Measurements from ENCODE around the gene EFNB3. TPM values are rescaled to one million over a fixed set of nuclear protein-coding genes. Genes with fewer than 3 reads are reported as not detected.

The EFNB3 gene
- total RNA-seq, 1 experiment from 2014 or later: 10.0 TPM

GRCh38 chr17:7717756-7718350, 12.9 kb downstream of the EFNB3 start:
- H3K9me3 ChIP-seq (ENCODE audit: low read depth, low read length, poor library complexity, severe bottlenecking): no peaks in the 10 kb centered on the region
- CTCF ChIA-PET: interaction anchor here (0.6 to 1.4 kb wide), 4 partner anchors 10 to 436 kb away, joined by 3 to 4 read pairs (median 4); partner anchors contain the start of gene SLC2A4
- H3K27me3 ChIP-seq (replicated peaks; ENCODE audit: insufficient read depth, low read depth, low read length, poor library complexity): no peaks in the 10 kb centered on the region
- no peak overlapping the region for H3K27ac ChIP-seq (ENCODE audit: low read depth, low read length, poor library complexity, severe bottlenecking)
- BruUV-seq (replicated peaks): no TSS peak
- H3K4me1 ChIP-seq (ENCODE audit: insufficient read depth, low read length, poor library complexity, severe bottlenecking): peaks cover 18% of the 10 kb centered on the region
- peak overlapping the region; percentile 61 for H3K4me3 ChIP-seq (ENCODE audit: low read depth, low read length, poor library complexity, severe bottlenecking)
- POLR2A ChIA-PET (ENCODE audit: low non-redundant PET): no interaction called here
- DNase-seq (ENCODE audit: low spot score): no peak
- intact Hi-C loops (cut with micrococcal nuclease; ENCODE audit: unreplicated experiment): loop anchor here (1.0 kb wide), 1 partner anchor 14 kb away; no protein-coding TSS in a partner anchor
- H3K36me3 ChIP-seq (ENCODE audit: insufficient read depth, low read length, poor library complexity, severe bottlenecking): no peaks in the 10 kb centered on the region
- TF ChIP-seq EZH2 (IDR thresholded peaks at IDR 0.05; ENCODE audit: borderline replicate concordance, low read depth, low read length, poor library complexity, severe bottlenecking) (no peak), CTCF (conservative IDR thresholded peaks at IDR 0.05; ENCODE audit: low read depth, low read length) (no peak)

GRCh38 chr17:7719661-7720060, 14.7 kb downstream of the EFNB3 start:
- no peak overlapping the region for H3K27ac ChIP-seq (ENCODE audit: low read depth, low read length, poor library complexity, severe bottlenecking)
- no peak overlapping the region for H3K4me3 ChIP-seq (ENCODE audit: low read depth, low read length, poor library complexity, severe bottlenecking)
- no peak for DNase-seq (ENCODE audit: low spot score)
- POLR2A ChIA-PET (ENCODE audit: low non-redundant PET): no interaction called here
- CTCF ChIA-PET: no interaction called here
- H3K27me3 ChIP-seq (replicated peaks; ENCODE audit: insufficient read depth, low read depth, low read length, poor library complexity): no peaks in the 10 kb centered on the region
- peaks cover 18% of the 10 kb centered on the region for H3K4me1 ChIP-seq (ENCODE audit: insufficient read depth, low read length, poor library complexity, severe bottlenecking)
- no peaks in the 10 kb centered on the region for H3K36me3 ChIP-seq (ENCODE audit: insufficient read depth, low read length, poor library complexity, severe bottlenecking)
- intact Hi-C loops (cut with micrococcal nuclease; ENCODE audit: unreplicated experiment): no loop called here
- no peak for TF ChIP-seq EZH2 (IDR thresholded peaks at IDR 0.05; ENCODE audit: borderline replicate concordance, low read depth, low read length, poor library complexity, severe bottlenecking)
- TF ChIP-seq CTCF (conservative IDR thresholded peaks at IDR 0.05; ENCODE audit: low read depth, low read length): no peak
- no TSS peak for BruUV-seq (replicated peaks)
- H3K9me3 ChIP-seq (ENCODE audit: low read depth, low read length, poor library complexity, severe bottlenecking): no peaks in the 10 kb centered on the region

- no peak overlapping the region for H3K27ac ChIP-seq (ENCODE audit: low read depth, low read length, poor library complexity, severe bottlenecking)
- no peaks in the 10 kb centered on the region for H3K36me3 ChIP-seq (ENCODE audit: insufficient read depth, low read length, poor library complexity, severe bottlenecking)
- peaks cover 18% of the 10 kb centered on the region for H3K4me1 ChIP-seq (ENCODE audit: insufficient read depth, low read length, poor library complexity, severe bottlenecking)
- no peaks in the 10 kb centered on the region for H3K27me3 ChIP-seq (replicated peaks; ENCODE audit: insufficient read depth, low read depth, low read length, poor library complexity)
- H3K9me3 ChIP-seq (ENCODE audit: low read depth, low read length, poor library complexity, severe bottlenecking): no peaks in the 10 kb centered on the region
- intact Hi-C loops (cut with micrococcal nuclease; ENCODE audit: unreplicated experiment): no loop called here
- CTCF ChIA-PET: interaction anchor here (0.6 kb wide), 1 partner anchor 21 kb away, joined by 4 read pairs; no protein-coding TSS in a partner anchor
- no peak for TF ChIP-seq EZH2 (IDR thresholded peaks at IDR 0.05; ENCODE audit: borderline replicate concordance, low read depth, low read length, poor library complexity, severe bottlenecking)
- TF ChIP-seq CTCF (conservative IDR thresholded peaks at IDR 0.05; ENCODE audit: low read depth, low read length): no peak
- POLR2A ChIA-PET (ENCODE audit: low non-redundant PET): no interaction called here
- no peak for DNase-seq (ENCODE audit: low spot score)
- no TSS peak for BruUV-seq (replicated peaks)
- H3K4me3 ChIP-seq (ENCODE audit: low read depth, low read length, poor library complexity, severe bottlenecking): no peak overlapping the region
These were observed 15.1 kb downstream of the EFNB3 start for GRCh38 chr17:7720125-7720524.

Measured in A673 (cell line).